PC-3 (cell line): ENCODE results near the gene ADCY9. TPM values are rescaled to one million over a fixed set of nuclear protein-coding genes. Genes with fewer than 3 reads are reported as not detected.

Source experiments
- ATAC-seq: fragments of 200-7000 bp; cut with Tn5 transposase; 2 replicates; pipeline ENCODE4 v1.9.1; 2020; ENCODE audit warnings: mild to moderate bottlenecking, moderate library complexity
- BruUV-seq: library from RNA; stranded (reverse); fragments of 400-500 nt; replicated peaks from 2 replicates; lab custom pipeline; 2021; lab: Mats Ljungman, UMichigan
- CTCF ChIA-PET: fragments of 300-600 bp; sonication (Branson Sonifier 250); formaldehyde crosslinking; loops from one replicate; lab custom pipeline; 2022; ENCODE audit warnings: antibody characterized with exemption; lab: Charles Lee
- POLR2A ChIA-PET: fragments of 300-600 bp; sonication (Branson Sonifier 250); formaldehyde crosslinking; loops from one replicate; lab custom pipeline; 2022; ENCODE audit warnings: antibody characterized with exemption; ENCODE audit not compliant: unreplicated experiment; lab: Charles Lee
- DNase-seq: peaks from one replicate; pipeline ENCODE4 v3.0.0-alpha.2; 2015
- H2AFZ ChIP-seq: fragments of 300-600 bp; sonication (generic); 2 replicates; pipeline ENCODE4 v1.6.0; 2016; ENCODE audit warnings: antibody characterized with exemption, low read length
- H3F3A ChIP-seq: fragments of 300-600 bp; sonication (generic); one replicate; pipeline ENCODE4 v1.6.0; 2017; ENCODE audit warnings: antibody characterized with exemption, low read length, control low read depth, mild to moderate bottlenecking; ENCODE audit not compliant: unreplicated experiment
- H3K27ac ChIP-seq: fragments of 300-600 bp; sonication (generic); 2 replicates; pipeline ENCODE4 v1.5.1; 2016; ENCODE audit warnings: mild to moderate bottlenecking, low read length
- H3K27me3 ChIP-seq: fragments of 300-600 bp; sonication (generic); 2 replicates; pipeline ENCODE4 v1.6.1; 2016; ENCODE audit warnings: low read length, mixed read lengths
- H3K36me3 ChIP-seq: fragments of 300-600 bp; sonication (generic); 2 replicates; pipeline ENCODE4 v1.6.1; 2016; ENCODE audit warnings: low read depth, mixed run types, low read length, mixed read lengths
- H3K4me1 ChIP-seq: fragments of 300-600 bp; sonication (generic); 2 replicates; pipeline ENCODE4 v1.5.1; 2016; ENCODE audit warnings: low read length; ENCODE audit not compliant: insufficient read depth
- H3K4me2 ChIP-seq: fragments of 300-600 bp; sonication (generic); 2 replicates; pipeline ENCODE4 v1.6.0; 2016; ENCODE audit warnings: low read length
- H3K4me3 ChIP-seq: fragments of 300-600 bp; sonication (generic); 2 replicates; pipeline ENCODE4 v1.5.1; 2016; ENCODE audit warnings: mild to moderate bottlenecking, low read length, mixed read lengths
- H3K79me2 ChIP-seq: fragments of 300-600 bp; sonication (generic); 2 replicates; pipeline ENCODE4 v1.6.1; 2017; ENCODE audit warnings: low read length, mixed read lengths
- H3K9ac ChIP-seq: fragments of 300-600 bp; sonication (generic); 2 replicates; pipeline ENCODE4 v1.6.0; 2016; ENCODE audit warnings: mild to moderate bottlenecking, low read length
- H3K9me2 ChIP-seq: fragments of 300-600 bp; sonication (generic); replicated peaks from 2 replicates; pipeline ENCODE4 v1.6.1; 2016; ENCODE audit warnings: mixed run types, low read length, mixed read lengths
- H3K9me3 ChIP-seq: fragments of 300-600 bp; sonication (generic); 2 replicates; pipeline ENCODE4 v1.6.1; 2016; ENCODE audit warnings: low read length, mixed read lengths
- H4K20me1 ChIP-seq: fragments of 300-600 bp; sonication (generic); 2 replicates; pipeline ENCODE4 v1.6.1; 2016; ENCODE audit warnings: low read length, mixed read lengths
- EZH2 ChIP-seq: fragments of 300-600 bp; sonication (generic); IDR thresholded peaks from one replicate; pipeline ENCODE4 v1.6.1; 2017; ENCODE audit warnings: antibody characterized with exemption, mild to moderate bottlenecking, low read length; ENCODE audit not compliant: unreplicated experiment
- EZH2phosphoT487 ChIP-seq: fragments of 300-600 bp; sonication (generic); IDR thresholded peaks from 2 replicates; pipeline ENCODE4 v1.6.1; 2018; ENCODE audit warnings: mild to moderate bottlenecking, antibody characterized with exemption, low read length, borderline replicate concordance
- intact Hi-C: fragments of 100-400 bp; cut with micrococcal nuclease; formaldehyde crosslinking; loops from 2 replicates; pipeline ENCODE4 v1.9.0; 2023
- total RNA-seq: library from RNA; depleted of rRNA; stranded (reverse); fragments of >200 nt; gene quantifications from 2 replicates; pipeline ENCODE4 v1.2.3, GENCODE V29; 2014
- TF ChIP-seq, protein P1 (sequence below): fragments of 300-600 bp; sonication (generic); conservative IDR thresholded peaks from 2 replicates; pipeline ENCODE4 v1.5.1; 2017; ENCODE audit warnings: antibody characterized with exemption, low read depth, mild to moderate bottlenecking, low read length

ADCY9 gene
- total RNA-seq, 1 experiment from 2014 or later: 6.2 TPM

DNA sequence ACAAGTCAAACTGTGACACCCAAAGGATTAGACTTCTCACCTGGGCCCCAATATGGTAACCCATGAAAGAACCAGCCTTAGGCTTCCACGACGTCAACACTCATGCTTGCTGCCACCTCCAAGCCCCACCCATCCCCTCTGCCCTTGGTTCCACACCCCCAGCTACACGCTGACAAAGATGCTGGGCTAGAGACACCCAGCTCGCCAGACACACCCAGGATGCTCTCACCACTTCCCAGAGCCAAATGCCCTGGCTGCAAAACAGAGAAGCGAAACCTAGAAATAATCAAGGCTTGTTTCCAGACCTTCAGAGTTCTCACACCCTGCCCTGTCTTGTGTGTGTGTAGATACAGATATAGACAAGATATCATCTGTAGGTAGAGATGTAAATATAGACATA lies 26.0 kb upstream of the ADCY9 start:
- POLR2A ChIA-PET: no interaction called here
- H3K36me3 ChIP-seq: no peaks in the 10 kb centered on the region
- TF ChIP-seq, protein P1, sequence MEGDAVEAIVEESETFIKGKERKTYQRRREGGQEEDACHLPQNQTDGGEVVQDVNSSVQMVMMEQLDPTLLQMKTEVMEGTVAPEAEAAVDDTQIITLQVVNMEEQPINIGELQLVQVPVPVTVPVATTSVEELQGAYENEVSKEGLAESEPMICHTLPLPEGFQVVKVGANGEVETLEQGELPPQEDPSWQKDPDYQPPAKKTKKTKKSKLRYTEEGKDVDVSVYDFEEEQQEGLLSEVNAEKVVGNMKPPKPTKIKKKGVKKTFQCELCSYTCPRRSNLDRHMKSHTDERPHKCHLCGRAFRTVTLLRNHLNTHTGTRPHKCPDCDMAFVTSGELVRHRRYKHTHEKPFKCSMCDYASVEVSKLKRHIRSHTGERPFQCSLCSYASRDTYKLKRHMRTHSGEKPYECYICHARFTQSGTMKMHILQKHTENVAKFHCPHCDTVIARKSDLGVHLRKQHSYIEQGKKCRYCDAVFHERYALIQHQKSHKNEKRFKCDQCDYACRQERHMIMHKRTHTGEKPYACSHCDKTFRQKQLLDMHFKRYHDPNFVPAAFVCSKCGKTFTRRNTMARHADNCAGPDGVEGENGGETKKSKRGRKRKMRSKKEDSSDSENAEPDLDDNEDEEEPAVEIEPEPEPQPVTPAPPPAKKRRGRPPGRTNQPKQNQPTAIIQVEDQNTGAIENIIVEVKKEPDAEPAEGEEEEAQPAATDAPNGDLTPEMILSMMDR: no peak
- TF ChIP-seq EZH2: no peak
- no peak for TF ChIP-seq EZH2phosphoT487
- DNase-seq: no peak
- no peak for ATAC-seq
- CTCF ChIA-PET: no interaction called here
- no peak overlapping the region for H3K4me2 ChIP-seq
- H2AFZ ChIP-seq: no peak overlapping the region
- no peaks in the 10 kb centered on the region for H3F3A ChIP-seq
- no peak overlapping the region for H3K27ac ChIP-seq
- H3K4me3 ChIP-seq: no peak overlapping the region
- no peaks in the 10 kb centered on the region for H3K79me2 ChIP-seq
- H3K4me1 ChIP-seq: no peaks in the 10 kb centered on the region
- intact Hi-C loops: no loop called here
- H3K9me2 ChIP-seq: no peaks in the 10 kb centered on the region
- no peaks in the 10 kb centered on the region for H3K27me3 ChIP-seq
- no peak overlapping the region for H3K9ac ChIP-seq
- H3K9me3 ChIP-seq: no peaks in the 10 kb centered on the region
- BruUV-seq: no TSS peak
- no peaks in the 10 kb centered on the region for H4K20me1 ChIP-seq

DNA sequence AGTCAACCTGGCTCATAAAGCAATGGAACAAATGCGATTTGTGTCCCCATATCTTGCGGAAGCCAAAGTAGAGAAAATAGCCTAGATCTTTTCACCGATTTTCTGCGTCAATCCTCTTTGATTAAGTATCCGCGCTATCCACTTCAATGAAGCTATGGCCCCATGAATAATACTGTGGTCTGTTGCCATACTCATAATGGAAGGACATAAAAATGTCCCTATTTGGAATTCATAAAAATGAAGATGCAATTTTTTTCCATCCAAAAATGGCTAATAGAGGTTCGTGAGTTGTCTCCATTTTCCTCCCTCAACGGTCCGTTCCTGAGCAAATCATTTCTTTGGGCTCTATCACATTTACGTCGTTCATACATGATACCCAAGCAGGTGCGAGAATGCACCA lies 25.4 kb upstream of the ADCY9 start:
- Histone ChIP-seq H3K27ac (no peak overlapping the region), H3F3A (no peaks in the 10 kb centered on the region), H3K9me2 (no peaks in the 10 kb centered on the region), H4K20me1 (no peaks in the 10 kb centered on the region), H3K79me2 (no peaks in the 10 kb centered on the region), H3K9me3 (no peaks in the 10 kb centered on the region), H3K4me2 (no peak overlapping the region), H3K4me3 (no peak overlapping the region), H3K4me1 (peaks cover 1% of the 10 kb centered on the region; the same call in 1 of the 2 replicates), H2AFZ (no peak overlapping the region), H3K36me3 (no peaks in the 10 kb centered on the region), H3K27me3 (no peaks in the 10 kb centered on the region), H3K9ac (no peak overlapping the region)
- TF ChIP-seq, protein P1: no peak
- no peak for TF ChIP-seq EZH2
- TF ChIP-seq EZH2phosphoT487: no peak
- POLR2A ChIA-PET: no interaction called here
- CTCF ChIA-PET: no interaction called here
- intact Hi-C loops: no loop called here
- BruUV-seq: no TSS peak
- DNase-seq (no peak), ATAC-seq (no peak)

DNA sequence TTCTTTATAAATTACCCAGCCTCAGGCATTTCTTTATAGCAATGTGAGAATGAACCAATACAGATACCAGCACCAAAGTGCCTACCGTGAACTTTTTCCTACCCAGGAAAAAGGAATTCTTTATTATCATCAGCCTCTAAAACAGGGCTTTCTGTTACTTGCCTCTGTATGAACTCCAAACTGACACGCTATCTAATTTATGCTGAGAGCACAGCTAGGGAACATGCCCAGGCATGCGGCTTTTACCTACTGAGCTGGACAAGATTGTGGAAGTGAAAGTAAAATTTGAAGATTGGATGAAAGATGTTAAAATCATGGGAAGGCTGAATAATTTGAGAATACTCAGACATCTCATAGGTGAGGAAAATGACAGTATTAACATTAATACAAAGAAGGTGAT lies 24.4 kb upstream of the ADCY9 start:
- H3K4me3 ChIP-seq: no peak overlapping the region
- H3K36me3 ChIP-seq: no peaks in the 10 kb centered on the region
- no peaks in the 10 kb centered on the region for H3F3A ChIP-seq
- no peaks in the 10 kb centered on the region for H3K27me3 ChIP-seq
- no peaks in the 10 kb centered on the region for H3K9me2 ChIP-seq
- no peak overlapping the region for H3K9ac ChIP-seq
- TF ChIP-seq, protein P1: no peak
- TF ChIP-seq EZH2phosphoT487: no peak
- no peak for TF ChIP-seq EZH2
- no peak for DNase-seq
- ChIA-PET CTCF (no interaction called here), POLR2A (no interaction called here)
- H4K20me1 ChIP-seq: no peaks in the 10 kb centered on the region
- no peak overlapping the region for H2AFZ ChIP-seq
- H3K27ac ChIP-seq: no peak overlapping the region
- no peak overlapping the region for H3K4me2 ChIP-seq
- ATAC-seq: no peak
- peaks cover 10% of the 10 kb centered on the region for H3K4me1 ChIP-seq
- H3K9me3 ChIP-seq: no peaks in the 10 kb centered on the region
- intact Hi-C loops: no loop called here
- BruUV-seq: no TSS peak
- H3K79me2 ChIP-seq: no peaks in the 10 kb centered on the region
